Measurements from ENCODE around the gene PHC3.
"Not testable (repeated sequence)": the region's sequence is repeated elsewhere in the genome, so short reads cannot be mapped to it uniquely, and the experiment has no call there.

PHC3 gene

DNA sequence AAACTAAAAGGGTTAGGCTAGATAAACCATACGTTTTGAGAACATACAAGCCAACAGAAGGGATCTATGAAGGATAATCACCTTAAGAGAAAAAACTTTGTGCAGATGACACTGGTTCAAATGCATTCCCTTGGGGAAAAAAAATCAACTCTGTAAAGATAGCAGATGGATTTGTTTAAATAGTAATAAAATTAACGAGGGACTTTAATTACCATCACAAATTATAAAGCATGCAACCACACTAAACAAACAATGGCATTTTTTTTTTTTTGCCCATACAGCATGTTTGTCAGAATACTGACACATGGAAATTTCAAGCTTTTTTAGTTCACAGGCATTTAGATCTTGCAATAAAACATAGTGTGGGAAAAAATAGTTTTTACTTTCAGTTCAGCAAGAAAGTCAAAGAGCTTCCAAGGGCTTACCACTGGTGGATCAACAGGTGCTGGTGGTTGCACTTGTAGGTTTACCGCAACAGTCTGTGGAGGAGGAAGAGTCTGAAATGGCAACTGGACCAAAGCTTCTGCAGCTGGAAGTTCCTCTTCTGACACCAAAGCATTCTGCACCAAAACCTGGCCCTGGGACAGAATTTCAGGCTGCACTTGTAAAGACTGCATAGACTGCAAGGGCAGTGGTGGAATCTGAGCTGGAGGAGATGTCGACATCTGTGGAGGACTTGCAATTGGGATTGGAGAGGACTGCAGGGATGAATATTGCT, 53.1 kb downstream of the PHC3 start:
- Mint-ChIP-seq H3K4me1 (ENCODE audit: low read depth) (peaks cover 19% of the 10 kb centered on the region), H3K36me3 (ENCODE audit: low read depth) (peaks cover 28% of the 10 kb centered on the region)

GRCh38 chr3:170117134-170117533, 64.4 kb downstream of the PHC3 start:
- no peak overlapping the region for H3K4me3 Mint-ChIP-seq
- peaks cover 3% of the 10 kb centered on the region for H3K4me1 Mint-ChIP-seq (ENCODE audit: low read depth)
- peaks cover 35% of the 10 kb centered on the region for H3K36me3 Mint-ChIP-seq (ENCODE audit: low read depth)
- no peaks in the 10 kb centered on the region for H3K27me3 Mint-ChIP-seq (ENCODE audit: low read depth)
- no peaks in the 10 kb centered on the region for H3K9me3 Mint-ChIP-seq
- no peak overlapping the region for H3K27ac Mint-ChIP-seq

More for the DNA sequence above, 53.1 kb downstream of the PHC3 start:
- Mint-ChIP-seq H3K27me3 (ENCODE audit: low read depth) (no peaks in the 10 kb centered on the region), H3K4me3 (peak overlapping the region; percentile 27), H3K27ac (peak overlapping the region; percentile 57), H3K9me3 (peaks cover 4% of the 10 kb centered on the region)

DNA sequence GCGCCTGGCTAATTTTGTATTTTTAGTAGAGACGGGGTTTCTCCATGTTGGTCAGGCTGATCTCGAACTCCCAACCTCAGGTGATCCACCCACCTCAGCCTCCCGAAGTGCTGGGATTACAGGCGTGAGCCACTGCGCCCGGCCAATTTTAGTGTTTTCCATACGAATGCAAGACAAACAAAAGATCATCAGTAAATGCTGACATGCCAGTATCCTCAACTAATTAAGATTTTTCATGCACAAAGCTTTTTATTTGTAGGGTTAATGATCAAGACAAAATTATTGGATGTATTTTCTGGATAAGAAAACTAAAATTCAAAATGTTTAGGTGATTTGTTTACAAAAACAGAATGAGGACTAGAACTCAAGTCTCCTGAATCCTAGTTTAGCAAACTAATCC, 67.4 kb downstream of the PHC3 start:
- not testable (repeated sequence) for H3K4me3 Mint-ChIP-seq; H3K9me3 Mint-ChIP-seq; H3K27ac Mint-ChIP-seq; H3K27me3 Mint-ChIP-seq (ENCODE audit: low read depth)
- Mint-ChIP-seq H3K36me3 (ENCODE audit: low read depth) (peaks cover 43% of the 10 kb centered on the region), H3K4me1 (ENCODE audit: low read depth) (peaks cover 11% of the 10 kb centered on the region)

DNA sequence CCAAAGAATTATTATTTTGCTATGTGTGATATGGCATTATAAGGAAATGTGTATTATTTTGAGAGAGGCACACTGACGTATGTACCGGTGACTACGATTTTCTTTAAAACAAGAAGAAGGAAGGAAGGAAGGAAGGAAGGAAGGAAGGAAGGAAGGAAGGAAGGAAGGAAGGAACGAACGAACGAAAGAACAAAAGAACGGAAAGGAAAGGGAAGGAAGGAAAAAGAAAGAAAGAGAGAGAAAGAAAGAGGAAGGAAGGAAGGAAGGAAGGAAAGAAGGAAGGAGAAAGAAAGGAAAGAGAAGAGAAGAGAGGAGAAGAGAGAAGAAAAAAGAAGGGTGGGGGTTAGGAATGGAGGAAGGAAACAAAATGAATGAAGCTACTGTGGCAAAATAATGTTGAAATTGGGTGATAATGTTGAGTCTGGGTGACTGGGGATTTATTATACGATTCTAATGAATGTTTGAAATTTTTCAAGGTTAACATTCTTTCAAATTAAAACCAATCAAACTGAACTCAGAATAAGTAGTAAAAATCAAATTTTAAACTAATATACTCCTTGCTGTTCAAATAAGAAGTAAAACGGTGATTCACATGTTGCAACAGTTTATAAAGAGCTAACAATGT, 70.3 kb downstream of the PHC3 start:
- Mint-ChIP-seq H3K27me3 (ENCODE audit: low read depth) (no peaks in the 10 kb centered on the region), H3K36me3 (ENCODE audit: low read depth) (peaks cover 48% of the 10 kb centered on the region), H3K4me1 (ENCODE audit: low read depth) (peaks cover 16% of the 10 kb centered on the region), H3K9me3 (no peaks in the 10 kb centered on the region), H3K4me3 (no peak overlapping the region), H3K27ac (no peak overlapping the region)

DNA sequence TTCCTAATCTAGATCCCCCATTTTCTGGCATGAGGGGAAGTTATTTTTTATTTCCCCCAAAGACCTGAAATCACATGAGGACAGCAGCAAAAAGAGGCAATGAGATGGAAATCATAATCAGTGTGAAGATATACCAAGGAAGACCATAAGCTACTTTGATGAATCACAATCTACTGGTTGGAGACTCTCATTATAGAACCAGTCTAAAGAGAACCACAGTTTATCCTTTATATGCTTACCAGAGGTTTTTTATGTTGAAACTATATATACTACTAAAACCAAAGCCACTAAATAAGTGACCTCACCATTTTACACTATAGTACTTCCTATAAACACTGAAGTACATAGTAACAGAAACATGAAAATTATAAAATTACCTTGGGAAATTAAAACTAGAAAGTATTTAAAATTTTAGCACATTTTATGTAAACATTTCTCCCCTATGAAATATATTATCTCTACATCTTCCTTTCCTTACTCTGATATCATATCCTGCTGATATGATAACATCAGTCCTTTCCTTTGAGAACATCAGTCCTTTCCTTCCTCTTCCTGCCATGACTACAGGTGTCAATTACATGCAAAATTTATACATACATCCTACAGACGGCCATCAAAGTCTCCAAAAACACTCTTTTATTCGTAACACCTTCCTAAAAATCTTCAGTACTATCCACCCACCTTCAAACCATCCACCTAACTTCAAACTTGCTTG, 71.8 kb downstream of the PHC3 start:
- Mint-ChIP-seq H3K9me3 (no peaks in the 10 kb centered on the region), H3K27me3 (ENCODE audit: low read depth) (no peaks in the 10 kb centered on the region), H3K36me3 (ENCODE audit: low read depth) (peaks cover 43% of the 10 kb centered on the region), H3K4me3 (no peak overlapping the region), H3K4me1 (ENCODE audit: low read depth) (peaks cover 16% of the 10 kb centered on the region), H3K27ac (peak overlapping the region; percentile 51)

DNA sequence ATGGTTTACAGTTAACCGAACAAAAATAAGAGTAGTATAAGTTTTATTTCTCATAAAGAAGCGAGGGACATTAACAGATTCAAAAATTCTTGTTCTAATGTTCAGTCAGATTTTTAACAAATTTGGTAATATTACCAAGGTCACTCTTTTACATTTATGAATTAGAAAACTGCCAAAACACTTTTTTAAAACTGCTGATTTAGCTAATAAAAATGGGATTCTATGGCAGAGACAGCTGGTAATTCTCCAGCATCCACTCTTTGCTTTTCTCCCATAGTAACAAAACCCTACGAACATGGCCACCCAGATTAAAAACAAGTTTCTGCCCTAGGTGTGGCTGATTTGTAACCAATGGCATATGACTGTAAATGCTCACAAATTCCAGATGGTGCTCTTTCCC, 72.6 kb downstream of the PHC3 start:
- Mint-ChIP-seq H3K4me1 (ENCODE audit: low read depth) (peaks cover 16% of the 10 kb centered on the region), H3K27me3 (ENCODE audit: low read depth) (no peaks in the 10 kb centered on the region), H3K36me3 (ENCODE audit: low read depth) (peaks cover 41% of the 10 kb centered on the region), H3K4me3 (no peak overlapping the region), H3K9me3 (no peaks in the 10 kb centered on the region), H3K27ac (no peak overlapping the region)

DNA sequence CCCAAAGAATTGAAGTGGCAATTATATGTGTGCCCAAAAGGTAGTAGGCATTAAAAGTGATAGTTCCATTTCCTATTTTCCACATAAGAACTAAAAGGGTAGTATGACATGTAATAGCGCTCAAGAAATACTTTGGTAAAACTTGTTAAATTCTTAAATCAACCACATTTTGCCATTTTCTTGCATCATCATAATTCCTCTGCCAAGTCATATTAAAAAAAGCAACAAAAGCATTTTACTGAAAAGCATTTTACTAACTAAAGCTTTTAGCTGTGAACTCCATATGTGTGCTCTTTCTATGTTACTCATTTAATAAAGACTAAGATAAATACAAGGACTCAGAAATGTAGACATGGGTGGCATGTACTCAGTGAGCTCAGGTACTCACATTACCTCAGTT, 73.6 kb downstream of the PHC3 start:
- H3K4me1 Mint-ChIP-seq (ENCODE audit: low read depth), result peaks cover 16% of the 10 kb centered on the region
- H3K27me3 Mint-ChIP-seq (ENCODE audit: low read depth), result no peaks in the 10 kb centered on the region
- H3K9me3 Mint-ChIP-seq, result no peaks in the 10 kb centered on the region
- peaks cover 33% of the 10 kb centered on the region for H3K36me3 Mint-ChIP-seq (ENCODE audit: low read depth)
- no peak overlapping the region for H3K4me3 Mint-ChIP-seq
- no peak overlapping the region for H3K27ac Mint-ChIP-seq

DNA sequence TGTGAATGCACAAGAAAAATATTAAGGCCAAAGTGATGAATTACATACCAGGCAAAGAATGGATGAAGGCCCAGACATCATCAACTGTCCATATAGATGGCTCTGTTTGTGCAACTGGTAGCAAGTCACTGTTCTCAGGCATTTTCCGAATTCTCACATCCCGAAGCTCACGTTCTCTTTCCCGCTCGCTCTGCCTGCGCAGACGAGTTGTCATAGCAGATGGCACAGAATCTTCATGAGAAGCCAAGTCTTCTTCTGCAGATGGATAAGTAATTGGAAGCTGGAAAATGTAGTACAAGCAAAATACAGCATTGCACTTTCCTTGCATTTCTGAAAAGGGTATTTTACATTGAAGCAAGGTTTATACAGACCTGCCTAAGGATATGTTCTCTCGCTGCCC, 79.1 kb downstream of the PHC3 start:
- Mint-ChIP-seq H3K9me3 (no peaks in the 10 kb centered on the region), H3K27me3 (ENCODE audit: low read depth) (no peaks in the 10 kb centered on the region), H3K4me1 (ENCODE audit: low read depth) (peaks cover 7% of the 10 kb centered on the region), H3K27ac (no peak overlapping the region), H3K36me3 (ENCODE audit: low read depth) (peaks cover 29% of the 10 kb centered on the region), H3K4me3 (no peak overlapping the region)

GRCh38 chr3:170100944-170101343, 80.6 kb downstream of the PHC3 start:
- Mint-ChIP-seq H3K36me3 (ENCODE audit: low read depth) (peaks cover 41% of the 10 kb centered on the region), H3K4me1 (ENCODE audit: low read depth) (peaks cover 7% of the 10 kb centered on the region), H3K27ac (no peak overlapping the region), H3K4me3 (no peak overlapping the region), H3K27me3 (ENCODE audit: low read depth) (no peaks in the 10 kb centered on the region), H3K9me3 (no peaks in the 10 kb centered on the region)

DNA sequence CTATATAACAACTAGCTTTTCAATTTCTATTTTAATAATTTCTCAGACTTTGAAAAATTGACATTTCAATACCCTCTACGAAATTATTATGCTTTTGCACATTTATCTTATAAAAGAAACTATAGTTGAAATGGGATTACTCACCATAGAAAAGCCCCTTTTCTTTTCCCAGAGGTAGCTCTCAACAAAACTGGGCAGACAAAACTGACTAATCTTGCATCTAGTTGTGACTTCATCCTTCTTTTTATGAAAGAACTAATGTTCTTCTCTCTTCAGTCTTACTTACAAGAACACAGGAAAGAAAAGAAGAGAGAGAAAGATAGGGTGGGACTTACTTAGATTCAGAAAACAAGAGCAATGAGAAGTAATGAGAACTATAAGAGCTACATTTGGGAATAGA, 82.8 kb downstream of the PHC3 start:
- Mint-ChIP-seq H3K4me1 (ENCODE audit: low read depth) (peaks cover 16% of the 10 kb centered on the region), H3K4me3 (no peak overlapping the region), H3K27me3 (ENCODE audit: low read depth) (no peaks in the 10 kb centered on the region), H3K9me3 (no peaks in the 10 kb centered on the region), H3K36me3 (ENCODE audit: low read depth) (peaks cover 57% of the 10 kb centered on the region), H3K27ac (peak overlapping the region; percentile 12)

GRCh38 chr3:170096342-170096741, 85.2 kb downstream of the PHC3 start:
- H3K27ac Mint-ChIP-seq, result no peak overlapping the region
- peaks cover 16% of the 10 kb centered on the region for H3K4me1 Mint-ChIP-seq (ENCODE audit: low read depth)
- H3K27me3 Mint-ChIP-seq (ENCODE audit: low read depth), result no peaks in the 10 kb centered on the region
- peaks cover 56% of the 10 kb centered on the region for H3K36me3 Mint-ChIP-seq (ENCODE audit: low read depth)
- no peaks in the 10 kb centered on the region for H3K9me3 Mint-ChIP-seq
- no peak overlapping the region for H3K4me3 Mint-ChIP-seq

- H3K36me3 Mint-ChIP-seq (ENCODE audit: low read depth), result peaks cover 58% of the 10 kb centered on the region
- peaks cover 16% of the 10 kb centered on the region for H3K4me1 Mint-ChIP-seq (ENCODE audit: low read depth)
- no peaks in the 10 kb centered on the region for H3K27me3 Mint-ChIP-seq (ENCODE audit: low read depth)
- H3K4me3 Mint-ChIP-seq, result no peak overlapping the region
- H3K27ac Mint-ChIP-seq, result no peak overlapping the region
- no peaks in the 10 kb centered on the region for H3K9me3 Mint-ChIP-seq
Observed at GRCh38 chr3:170095771-170096170, 85.8 kb downstream of the PHC3 start.

- H3K4me3 Mint-ChIP-seq, result no peak overlapping the region
- no peaks in the 10 kb centered on the region for H3K27me3 Mint-ChIP-seq (ENCODE audit: low read depth)
- no peak overlapping the region for H3K27ac Mint-ChIP-seq
- peaks cover 8% of the 10 kb centered on the region for H3K4me1 Mint-ChIP-seq (ENCODE audit: low read depth)
- no peaks in the 10 kb centered on the region for H3K9me3 Mint-ChIP-seq
- H3K36me3 Mint-ChIP-seq (ENCODE audit: low read depth), result peaks cover 51% of the 10 kb centered on the region
Observed at GRCh38 chr3:170092907-170093306, 88.6 kb downstream of the PHC3 start.

GRCh38 chr3:170090601-170090981, 90.9 kb downstream of the PHC3 start:
- Mint-ChIP-seq H3K4me1 (ENCODE audit: low read depth) (peaks cover 8% of the 10 kb centered on the region), H3K27me3 (ENCODE audit: low read depth) (no peaks in the 10 kb centered on the region), H3K4me3 (no peak overlapping the region), H3K36me3 (ENCODE audit: low read depth) (peaks cover 38% of the 10 kb centered on the region), H3K9me3 (no peaks in the 10 kb centered on the region), H3K27ac (no peak overlapping the region)
